ENCODE measurements around the gene RNF2.
"Not testable (repeated sequence)": the region's sequence is repeated elsewhere in the genome, so short reads cannot be mapped to it uniquely, and the experiment has no call there.

Gene RNF2

GRCh38 chr1:185044981-185045813, at the start of gene RNF2:
Gene RNF2 (plus strand): TSS chr1:185045558. CDS start chr1:185087554, 41,996 bp downstream.
- DNase-seq (ENCODE audit: low spot score in 2 of 2) (peak; percentile 66 to 68), ATAC-seq (replicated peaks; ENCODE audit: extremely low read depth, poor library complexity, severe bottlenecking) (peak; percentile 91)
- Mint-ChIP-seq H3K9me3 (no peaks in the 10 kb centered on the region), H3K36me3 (ENCODE audit: insufficient read depth) (peaks cover 4% of the 10 kb centered on the region), H3K27ac (ENCODE audit: low read depth) (peak within 1 kb of the TSS; percentile 71), H3K4me3 (peak within 1 kb of the TSS; percentile 96), H3K27me3 (no peaks in the 10 kb centered on the region), H3K4me1 (peaks cover 46% of the 10 kb centered on the region)

GRCh38 chr1:184999974-185000373, 45.4 kb upstream of the RNF2 start:
- H3K9me3 Mint-ChIP-seq; ATAC-seq (replicated peaks; ENCODE audit: extremely low read depth, poor library complexity, severe bottlenecking); H3K4me3 Mint-ChIP-seq; H3K36me3 Mint-ChIP-seq (ENCODE audit: insufficient read depth); H3K27ac Mint-ChIP-seq (ENCODE audit: low read depth); H3K4me1 Mint-ChIP-seq; DNase-seq (ENCODE audit: low spot score in 2 of 2): not testable (repeated sequence)
- H3K27me3 Mint-ChIP-seq = peaks cover 65% of the 10 kb centered on the region

DNA sequence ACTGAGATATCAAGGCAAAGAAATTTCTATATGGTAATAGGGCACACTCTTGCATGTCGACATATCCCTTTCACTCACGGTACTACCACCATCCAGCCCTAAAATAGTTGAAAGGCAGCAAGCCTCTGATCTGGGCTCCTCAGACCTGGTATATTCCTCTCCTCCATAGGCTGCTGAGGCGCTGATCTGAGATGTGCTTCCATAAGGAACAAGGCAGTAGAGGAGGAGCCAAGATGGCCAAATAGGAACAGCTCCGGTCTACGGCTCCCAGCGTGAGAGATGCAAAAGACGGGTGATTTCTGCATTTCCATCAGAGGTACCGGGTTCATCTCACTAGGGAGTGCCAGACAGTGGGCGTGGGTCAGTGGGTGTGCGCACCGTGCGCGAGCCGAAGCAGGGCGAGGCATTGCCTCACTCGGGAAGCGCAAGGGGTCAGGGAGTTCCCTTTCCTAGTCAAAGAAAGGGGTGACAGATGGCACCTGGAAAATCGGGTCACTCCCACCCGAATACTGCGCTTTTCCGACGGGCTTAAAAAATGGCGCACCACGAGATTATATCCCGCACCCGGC, 44.0 kb upstream of the RNF2 start:
- H3K27ac Mint-ChIP-seq (ENCODE audit: low read depth); ATAC-seq (replicated peaks; ENCODE audit: extremely low read depth, poor library complexity, severe bottlenecking); DNase-seq (ENCODE audit: low spot score in 2 of 2); H3K4me1 Mint-ChIP-seq; H3K9me3 Mint-ChIP-seq; H3K36me3 Mint-ChIP-seq (ENCODE audit: insufficient read depth); H3K4me3 Mint-ChIP-seq: not testable (repeated sequence)
- peaks cover 54% of the 10 kb centered on the region for H3K27me3 Mint-ChIP-seq

GRCh38 chr1:185008838-185009237, 36.5 kb upstream of the RNF2 start:
- Mint-ChIP-seq H3K9me3 (no peaks in the 10 kb centered on the region), H3K27ac (ENCODE audit: low read depth) (no peak overlapping the region), H3K4me1 (no peaks in the 10 kb centered on the region), H3K36me3 (ENCODE audit: insufficient read depth) (no peaks in the 10 kb centered on the region), H3K4me3 (no peak overlapping the region), H3K27me3 (no peaks in the 10 kb centered on the region)
- no peak for ATAC-seq (replicated peaks; ENCODE audit: extremely low read depth, poor library complexity, severe bottlenecking)
- no peak for DNase-seq (ENCODE audit: low spot score in 2 of 2)

DNA sequence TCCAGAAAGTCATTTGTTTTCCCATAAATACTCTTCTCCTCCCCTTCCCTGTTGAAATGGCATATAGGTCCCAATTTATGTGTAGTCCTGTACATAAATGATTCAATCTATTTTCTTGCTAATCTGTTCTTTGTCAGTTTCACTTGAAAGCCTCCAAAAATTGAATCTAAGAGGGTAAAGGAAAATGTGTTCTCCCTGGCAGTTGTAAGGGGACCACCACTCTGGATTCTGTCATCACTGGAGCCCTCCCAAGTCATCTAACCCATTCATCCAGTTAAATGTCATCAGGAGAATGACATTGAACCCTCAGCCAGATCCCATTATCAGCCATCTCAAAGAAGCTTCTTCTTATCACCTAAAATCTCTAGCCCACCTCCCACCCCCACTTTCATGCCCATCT, 35.0 kb upstream of the RNF2 start:
- Mint-ChIP-seq H3K4me3 (no peak overlapping the region), H3K27ac (ENCODE audit: low read depth) (no peak overlapping the region)

GRCh38 chr1:185014941-185015340, 30.4 kb upstream of the RNF2 start:
- H3K9me3 Mint-ChIP-seq = no peaks in the 10 kb centered on the region

More for the DNA sequence above, 35.0 kb upstream of the RNF2 start:
- no peaks in the 10 kb centered on the region for H3K4me1 Mint-ChIP-seq
- no peak for ATAC-seq (replicated peaks; ENCODE audit: extremely low read depth, poor library complexity, severe bottlenecking)
- no peaks in the 10 kb centered on the region for H3K27me3 Mint-ChIP-seq
- DNase-seq (ENCODE audit: low spot score in 2 of 2) = no peak
- H3K9me3 Mint-ChIP-seq = no peaks in the 10 kb centered on the region
- no peaks in the 10 kb centered on the region for H3K36me3 Mint-ChIP-seq (ENCODE audit: insufficient read depth)

DNA sequence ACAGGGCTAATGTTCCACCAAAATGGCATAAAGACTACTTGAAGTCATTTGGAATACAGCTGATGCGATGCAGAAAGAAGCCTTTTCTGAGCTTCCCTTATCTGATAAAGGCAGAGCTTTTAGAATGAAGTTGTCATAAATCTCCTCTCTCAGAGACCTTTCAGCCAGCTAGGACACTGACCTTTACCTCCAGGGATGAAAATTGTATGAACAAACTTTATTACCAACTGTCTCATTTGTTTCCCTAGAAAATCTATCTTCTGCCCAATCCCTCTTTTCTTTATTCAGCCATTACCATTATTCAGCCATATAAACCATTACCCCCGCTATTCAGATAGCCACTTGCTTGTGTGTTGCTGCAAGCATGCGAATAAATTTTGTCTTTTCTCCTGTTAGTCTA, 29.7 kb upstream of the RNF2 start:
- Mint-ChIP-seq H3K4me3 (no peak overlapping the region), H3K4me1 (no peaks in the 10 kb centered on the region), H3K27me3 (peaks cover 9% of the 10 kb centered on the region), H3K9me3 (no peaks in the 10 kb centered on the region), H3K36me3 (ENCODE audit: insufficient read depth) (no peaks in the 10 kb centered on the region), H3K27ac (ENCODE audit: low read depth) (no peak overlapping the region)
- ATAC-seq (replicated peaks; ENCODE audit: extremely low read depth, poor library complexity, severe bottlenecking) (no peak), DNase-seq (ENCODE audit: low spot score in 2 of 2) (no peak)

More at GRCh38 chr1:185014941-185015340, 30.4 kb upstream of the RNF2 start:
- ATAC-seq (replicated peaks; ENCODE audit: extremely low read depth, poor library complexity, severe bottlenecking) (no peak), DNase-seq (ENCODE audit: low spot score in 2 of 2) (no peak)
- Mint-ChIP-seq H3K36me3 (ENCODE audit: insufficient read depth) (no peaks in the 10 kb centered on the region), H3K27ac (ENCODE audit: low read depth) (no peak overlapping the region), H3K4me3 (no peak overlapping the region), H3K4me1 (no peaks in the 10 kb centered on the region), H3K27me3 (peaks cover 9% of the 10 kb centered on the region)

DNA sequence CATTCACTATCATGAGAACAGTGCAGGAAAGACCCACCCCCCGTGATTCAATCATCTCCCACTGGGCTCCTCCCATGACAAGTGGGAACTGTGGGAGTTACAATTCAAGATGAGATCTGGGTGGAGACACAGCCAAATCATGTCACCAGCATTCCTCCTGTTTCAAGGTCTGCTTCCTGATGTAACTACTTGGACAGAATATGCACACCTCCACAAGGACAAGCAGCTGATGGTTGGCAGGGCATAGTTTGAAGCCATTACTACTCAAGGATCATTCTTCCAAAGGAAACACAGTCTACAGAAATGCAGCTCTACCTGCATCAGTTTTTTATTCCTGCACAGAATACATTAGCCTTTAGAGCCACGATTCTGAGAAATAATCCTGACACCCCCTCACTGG, 28.5 kb upstream of the RNF2 start:
- H3K9me3 Mint-ChIP-seq = no peaks in the 10 kb centered on the region
- peaks cover 9% of the 10 kb centered on the region for H3K27me3 Mint-ChIP-seq
- DNase-seq (ENCODE audit: low spot score in 2 of 2) = no peak
- H3K36me3 Mint-ChIP-seq (ENCODE audit: insufficient read depth) = no peaks in the 10 kb centered on the region
- H3K4me3 Mint-ChIP-seq = no peak overlapping the region
- no peak for ATAC-seq (replicated peaks; ENCODE audit: extremely low read depth, poor library complexity, severe bottlenecking)
- no peaks in the 10 kb centered on the region for H3K4me1 Mint-ChIP-seq
- H3K27ac Mint-ChIP-seq (ENCODE audit: low read depth) = no peak overlapping the region

DNA sequence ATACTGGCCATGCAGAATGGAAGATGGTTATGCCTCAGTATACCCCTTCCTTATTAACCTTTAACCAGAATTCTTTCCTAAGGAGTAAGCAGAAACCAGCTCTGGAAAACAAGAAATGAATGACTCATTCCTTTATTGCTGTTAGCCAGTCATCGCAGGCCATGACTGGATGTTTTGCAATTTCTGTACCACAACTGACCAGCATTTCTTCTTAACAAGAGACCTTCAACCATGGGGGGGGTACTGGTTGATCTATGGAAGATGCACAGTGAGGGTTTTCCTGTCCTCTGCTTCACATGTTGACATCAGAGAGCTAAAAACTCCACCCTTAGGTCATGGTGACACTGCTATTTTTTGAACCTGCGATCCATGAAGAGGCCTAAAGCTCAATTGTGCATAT, 28.0 kb upstream of the RNF2 start:
- Mint-ChIP-seq H3K27ac (ENCODE audit: low read depth) (no peak overlapping the region), H3K36me3 (ENCODE audit: insufficient read depth) (no peaks in the 10 kb centered on the region), H3K27me3 (peaks cover 9% of the 10 kb centered on the region), H3K9me3 (no peaks in the 10 kb centered on the region), H3K4me1 (no peaks in the 10 kb centered on the region), H3K4me3 (no peak overlapping the region)
- ATAC-seq (replicated peaks; ENCODE audit: extremely low read depth, poor library complexity, severe bottlenecking) (no peak), DNase-seq (ENCODE audit: low spot score in 2 of 2) (no peak)

DNA sequence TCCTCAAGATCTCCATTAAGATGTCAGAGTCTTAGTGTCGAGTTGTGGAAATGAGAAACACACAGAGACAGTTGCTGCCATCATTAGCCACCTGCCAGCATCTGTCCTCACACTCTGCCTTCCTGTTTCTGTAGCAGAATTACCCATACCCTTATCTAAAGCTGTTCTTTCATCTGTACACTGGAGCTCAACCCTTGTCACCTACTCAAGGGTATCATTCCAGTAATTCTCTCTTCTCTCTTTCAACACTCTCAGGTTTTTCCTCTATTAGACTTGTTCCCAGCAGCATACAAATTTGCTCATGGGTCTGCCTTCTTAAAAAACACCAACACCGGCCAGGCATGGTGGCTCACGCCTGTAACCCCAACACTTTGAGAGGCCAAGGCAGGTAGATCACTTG, 27.4 kb upstream of the RNF2 start:
- DNase-seq (ENCODE audit: low spot score in 2 of 2) (no peak), ATAC-seq (replicated peaks; ENCODE audit: extremely low read depth, poor library complexity, severe bottlenecking) (no peak)
- Mint-ChIP-seq H3K4me3 (no peak overlapping the region), H3K9me3 (no peaks in the 10 kb centered on the region), H3K27me3 (peaks cover 9% of the 10 kb centered on the region), H3K36me3 (ENCODE audit: insufficient read depth) (no peaks in the 10 kb centered on the region), H3K4me1 (no peaks in the 10 kb centered on the region), H3K27ac (ENCODE audit: low read depth) (no peak overlapping the region)

GRCh38 chr1:185027252-185027882, 18.0 kb upstream of the RNF2 start:
- Mint-ChIP-seq H3K4me1 (no peaks in the 10 kb centered on the region), H3K27me3 (peaks cover 24% of the 10 kb centered on the region), H3K4me3 (no peak overlapping the region), H3K9me3 (peaks cover 10% of the 10 kb centered on the region), H3K36me3 (ENCODE audit: insufficient read depth) (no peaks in the 10 kb centered on the region), H3K27ac (ENCODE audit: low read depth) (no peak overlapping the region)
- no peak for ATAC-seq (replicated peaks; ENCODE audit: extremely low read depth, poor library complexity, severe bottlenecking)
- DNase-seq (ENCODE audit: low spot score in 2 of 2) = no peak

DNA sequence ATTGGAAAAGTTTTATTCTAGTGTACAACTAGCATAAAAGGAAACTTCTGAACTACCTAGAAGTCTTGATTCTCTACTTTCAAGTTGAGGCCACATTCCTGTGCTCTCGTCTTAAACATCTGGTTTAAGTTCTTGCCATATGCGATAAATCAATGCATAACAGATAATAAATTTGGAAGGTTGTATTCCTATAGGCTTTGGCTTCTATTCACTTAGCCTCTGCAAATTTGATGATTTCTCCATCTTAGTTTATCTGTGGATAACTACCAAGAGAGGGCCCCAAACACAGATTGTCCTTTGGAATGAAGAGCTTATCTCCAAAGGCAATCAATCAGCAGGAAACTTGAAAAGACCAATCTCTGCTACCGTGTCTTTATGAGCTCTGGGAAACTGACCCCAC, 11.7 kb upstream of the RNF2 start:
- Mint-ChIP-seq H3K4me1 (no peaks in the 10 kb centered on the region), H3K9me3 (no peaks in the 10 kb centered on the region), H3K4me3 (no peak overlapping the region), H3K36me3 (ENCODE audit: insufficient read depth) (no peaks in the 10 kb centered on the region), H3K27ac (ENCODE audit: low read depth) (no peak overlapping the region), H3K27me3 (peaks cover 9% of the 10 kb centered on the region)
- DNase-seq (ENCODE audit: low spot score in 2 of 2) = no peak
- no peak for ATAC-seq (replicated peaks; ENCODE audit: extremely low read depth, poor library complexity, severe bottlenecking)

DNA sequence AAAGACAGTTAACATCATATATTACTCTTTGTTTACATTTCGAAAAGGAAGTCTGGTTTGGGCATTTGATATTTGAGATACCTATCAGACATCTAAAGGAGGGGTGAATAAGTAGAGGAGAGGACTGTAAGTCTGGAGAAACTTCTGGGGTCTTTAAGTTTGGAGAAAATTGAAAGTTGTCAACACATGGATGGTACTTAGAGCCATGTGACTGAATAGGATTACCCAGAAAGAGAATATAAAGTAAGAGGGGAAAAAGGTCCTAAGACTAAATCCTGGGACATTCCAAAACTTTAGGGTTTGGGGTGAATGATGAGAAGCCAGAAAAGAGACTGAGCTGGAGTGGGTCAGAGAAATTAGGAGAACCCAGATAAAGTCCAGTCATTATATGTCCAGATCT, 10.1 kb upstream of the RNF2 start:
- Mint-ChIP-seq H3K36me3 (ENCODE audit: insufficient read depth) (no peaks in the 10 kb centered on the region), H3K4me3 (no peak overlapping the region), H3K4me1 (no peaks in the 10 kb centered on the region), H3K27ac (ENCODE audit: low read depth) (no peak overlapping the region), H3K9me3 (no peaks in the 10 kb centered on the region), H3K27me3 (no peaks in the 10 kb centered on the region)
- no peak for ATAC-seq (replicated peaks; ENCODE audit: extremely low read depth, poor library complexity, severe bottlenecking)
- DNase-seq (ENCODE audit: low spot score in 2 of 2) = no peak
